Gastroesophageal sphincter (tissue), 3 donors: ENCODE data around the gene PROB1.

ENCODE experiments used
- CTCF ChIP-seq, 4 experiments: fragments of 200-600 bp in 2 of 4; fragments of 450-650 bp in 2 of 4; sonication (generic) in 1 of 4; IDR thresholded peaks; one replicate each; pipeline ENCODE4 v1.5.1; 2017 to 2019; ENCODE audit warnings: antibody characterized with exemption in 4 of 4, mild to moderate bottlenecking in 2 of 4, moderate library complexity in 2 of 4
- POLR2A ChIP-seq, 2 donors: fragments of 450-650 bp; IDR thresholded peaks; one replicate each; pipeline ENCODE4 v1.6.1; 2017; ENCODE audit warnings: antibody characterized with exemption in 2 of 2, mild to moderate bottlenecking in 2 of 2, moderate library complexity in 1 of 2
- POLR2AphosphoS5 ChIP-seq: sonication (generic); formaldehyde crosslinking; IDR thresholded peaks from one replicate; pipeline ENCODE4 v1.6.1; 2017; ENCODE audit warnings: antibody characterized with exemption

- TF ChIP-seq CTCF (IDR thresholded peaks at IDR 0.05) (no peak), POLR2A (IDR thresholded peaks at IDR 0.05) (no peak), POLR2AphosphoS5 (no peak)
These were observed 8.5 kb upstream of the PROB1 start for GRCh38 chr5:139403418-139403786.
